Measurements from ENCODE around the gene ARHGEF19. TPM values are rescaled to one million over a fixed set of nuclear protein-coding genes. Genes with fewer than 3 reads are reported as not detected.

ARHGEF19 gene
- polyA plus RNA-seq, 1 experiment, result 6.7 TPM

GRCh38 chr1:16153999-16154673, 58.3 kb downstream of the ARHGEF19 start:
- ChIA-PET CTCF (interaction anchor here (0.6 to 7.8 kb wide), 11 partner anchors 9 to 388 kb away, joined by 3 to 81 read pairs (median 6); no protein-coding TSS in a partner anchor), POLR2A (interaction anchor here (0.7 to 2.9 kb wide), 4 partner anchors 8 to 630 kb away, joined by 3 to 22 read pairs (median 9); partner anchors contain the start of gene CASP9)
- H3K9me3 ChIP-seq (ENCODE audit: control insufficient read depth, insufficient read depth, low read length), result no peaks in the 10 kb centered on the region; the same call in 1 of the 2 replicates

GRCh38 chr1:16153096-16153998, 59.1 kb downstream of the ARHGEF19 start:
- peak overlapping the region; percentile 88 for H3K4me3 ChIP-seq (ENCODE audit: low read depth, low read length)
- no peak for TF ChIP-seq CTCF (IDR thresholded peaks at IDR 0.05; ENCODE audit: low read depth, low read length)
- H3K27ac ChIP-seq (ENCODE audit: low read depth, low read length), result peak overlapping the region; percentile 70
- H3K9me3 ChIP-seq (ENCODE audit: control insufficient read depth, insufficient read depth, low read length), result no peaks in the 10 kb centered on the region; the same call in 1 of the 2 replicates
- ChIA-PET POLR2A (interaction anchor here (1.7 kb wide), 1 partner anchor 70 kb away, joined by 8 read pairs; no protein-coding TSS in a partner anchor), CTCF (interaction anchor here (0.6 to 7.8 kb wide), 4 partner anchors 10 to 72 kb away, joined by 3 to 81 read pairs (median 10); no protein-coding TSS in a partner anchor)
- DNase-seq (ENCODE audit: low read depth, low spot score), result no peak
- no peaks in the 10 kb centered on the region for H3K27me3 ChIP-seq (ENCODE audit: control insufficient read depth, insufficient read depth, low read length)

More at GRCh38 chr1:16153999-16154673, 58.3 kb downstream of the ARHGEF19 start:
- Histone ChIP-seq H3K27me3 (ENCODE audit: control insufficient read depth, insufficient read depth, low read length) (no peaks in the 10 kb centered on the region), H3K27ac (ENCODE audit: low read depth, low read length) (peak overlapping the region; percentile 80), H3K4me3 (ENCODE audit: low read depth, low read length) (peak overlapping the region; percentile 88)
- DNase-seq (ENCODE audit: low read depth, low spot score), result no peak
- no peak for TF ChIP-seq CTCF (IDR thresholded peaks at IDR 0.05; ENCODE audit: low read depth, low read length)

GRCh38 chr1:16152481-16153087, 59.9 kb downstream of the ARHGEF19 start:
- ChIA-PET CTCF (interaction anchor here (0.6 to 7.8 kb wide), 2 partner anchors 51 to 72 kb away, joined by 3 to 81 read pairs; no protein-coding TSS in a partner anchor), POLR2A (interaction anchor here (1.7 kb wide), 1 partner anchor 69 kb away, joined by 8 read pairs; no protein-coding TSS in a partner anchor)
- no peak for TF ChIP-seq CTCF (IDR thresholded peaks at IDR 0.05; ENCODE audit: low read depth, low read length)
- Histone ChIP-seq H3K27me3 (ENCODE audit: control insufficient read depth, insufficient read depth, low read length) (no peaks in the 10 kb centered on the region), H3K27ac (ENCODE audit: low read depth, low read length) (peak overlapping the region; percentile 82), H3K4me3 (ENCODE audit: low read depth, low read length) (peak overlapping the region; percentile 88), H3K9me3 (ENCODE audit: control insufficient read depth, insufficient read depth, low read length) (no peaks in the 10 kb centered on the region; the same call in 1 of the 2 replicates)
- DNase-seq (ENCODE audit: low read depth, low spot score), result no peak

DNA sequence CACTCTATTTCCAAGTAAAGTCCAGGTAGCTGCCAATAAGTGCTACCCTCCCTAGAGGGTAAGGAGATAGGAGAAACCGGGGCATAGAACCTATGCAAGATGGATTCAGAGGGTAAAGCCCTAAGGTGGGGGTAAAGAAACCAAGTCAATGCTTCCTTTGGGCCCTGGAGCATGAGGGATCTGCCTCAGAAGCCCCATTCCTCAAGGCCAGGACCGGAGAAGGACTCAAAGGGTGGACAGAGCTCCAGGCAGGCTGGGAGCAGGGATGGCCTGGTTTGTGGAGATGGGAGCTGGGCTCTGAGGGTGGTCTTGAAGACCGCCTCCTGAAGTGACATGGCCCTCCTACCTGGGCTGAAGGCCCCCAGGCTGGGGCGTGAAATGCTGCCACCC, 60.5 kb downstream of the ARHGEF19 start:
- Histone ChIP-seq H3K9me3 (ENCODE audit: control insufficient read depth, insufficient read depth, low read length) (no peaks in the 10 kb centered on the region; the same call in 1 of the 2 replicates), H3K27me3 (ENCODE audit: control insufficient read depth, insufficient read depth, low read length) (no peaks in the 10 kb centered on the region), H3K27ac (ENCODE audit: low read depth, low read length) (peak overlapping the region; percentile 82), H3K4me3 (ENCODE audit: low read depth, low read length) (no peak overlapping the region)
- DNase-seq (ENCODE audit: low read depth, low spot score), result no peak
- no peak for TF ChIP-seq CTCF (IDR thresholded peaks at IDR 0.05; ENCODE audit: low read depth, low read length)
- CTCF ChIA-PET, result interaction anchor here (7.8 kb wide), 1 partner anchor 71 kb away, joined by 81 read pairs; no protein-coding TSS in a partner anchor
- POLR2A ChIA-PET, result interaction anchor here (1.7 kb wide), 1 partner anchor 69 kb away, joined by 8 read pairs; no protein-coding TSS in a partner anchor
